PFSK-1 (cell line): ENCODE data around the gene RNU5D-1.

Experiments
- POLR2AphosphoS5 ChIP-seq: IDR thresholded peaks from 2 replicates; pipeline ENCODE4 v1.6.1; 2012; ENCODE audit warnings: low read depth, mild to moderate bottlenecking, control low read depth, low read length, moderate library complexity
- SIN3A ChIP-seq: IDR thresholded peaks from 2 replicates; pipeline ENCODE4 v1.6.1; 2012; ENCODE audit warnings: mild to moderate bottlenecking, low read length, moderate library complexity, borderline replicate concordance; ENCODE audit not compliant: insufficient read depth
- TAF1 ChIP-seq: IDR thresholded peaks from 2 replicates; pipeline ENCODE4 v1.6.1; 2012; ENCODE audit warnings: low read length, control low read depth, borderline replicate concordance; ENCODE audit not compliant: insufficient read depth
- TF ChIP-seq, protein P1 (sequence below), 2 experiments: IDR thresholded peaks; 2 replicates each; pipeline versions ENCODE4 v1.6.1 to v1.8.0; 2011 to 2012; ENCODE audit warnings: low read depth in 2 of 2, low read length in 2 of 2, control low read depth in 1 of 2, inconsistent platforms in 1 of 2, mild to moderate bottlenecking in 1 of 2, moderate library complexity in 1 of 2; ENCODE audit not compliant: insufficient read depth in 1 of 2

DNA sequence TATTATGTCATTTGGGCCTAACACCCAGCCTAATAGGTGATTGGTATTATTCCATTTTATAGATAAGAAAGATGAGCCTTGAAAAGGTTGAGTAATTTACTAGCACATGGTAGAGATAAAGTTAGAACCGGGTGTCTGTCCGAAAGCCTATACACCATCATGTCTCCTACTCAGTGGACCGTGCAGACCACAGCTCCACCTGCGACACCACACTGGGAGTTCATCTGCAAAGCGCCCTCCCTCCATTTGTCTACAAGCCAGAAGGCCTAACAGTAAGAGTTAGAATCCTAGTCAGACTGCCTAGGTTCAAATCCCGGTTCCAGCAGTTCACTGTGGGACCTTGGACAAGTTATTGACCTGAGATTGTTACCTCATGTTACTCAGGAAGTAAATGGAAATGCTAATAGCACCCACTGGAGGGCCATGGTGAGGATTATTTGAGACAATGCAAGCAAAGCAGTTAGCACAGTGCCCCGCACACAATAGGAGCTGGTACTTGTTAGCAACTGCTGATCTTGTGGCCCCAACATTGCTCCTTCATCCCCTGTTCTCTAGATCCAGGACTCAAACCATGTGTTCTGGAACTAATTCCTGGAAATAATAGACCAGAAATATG, 36.0 kb downstream of the RNU5D-1 start:
- TF ChIP-seq POLR2AphosphoS5 (no peak), TAF1 (no peak), SIN3A (no peak)
- TF ChIP-seq, protein P1, sequence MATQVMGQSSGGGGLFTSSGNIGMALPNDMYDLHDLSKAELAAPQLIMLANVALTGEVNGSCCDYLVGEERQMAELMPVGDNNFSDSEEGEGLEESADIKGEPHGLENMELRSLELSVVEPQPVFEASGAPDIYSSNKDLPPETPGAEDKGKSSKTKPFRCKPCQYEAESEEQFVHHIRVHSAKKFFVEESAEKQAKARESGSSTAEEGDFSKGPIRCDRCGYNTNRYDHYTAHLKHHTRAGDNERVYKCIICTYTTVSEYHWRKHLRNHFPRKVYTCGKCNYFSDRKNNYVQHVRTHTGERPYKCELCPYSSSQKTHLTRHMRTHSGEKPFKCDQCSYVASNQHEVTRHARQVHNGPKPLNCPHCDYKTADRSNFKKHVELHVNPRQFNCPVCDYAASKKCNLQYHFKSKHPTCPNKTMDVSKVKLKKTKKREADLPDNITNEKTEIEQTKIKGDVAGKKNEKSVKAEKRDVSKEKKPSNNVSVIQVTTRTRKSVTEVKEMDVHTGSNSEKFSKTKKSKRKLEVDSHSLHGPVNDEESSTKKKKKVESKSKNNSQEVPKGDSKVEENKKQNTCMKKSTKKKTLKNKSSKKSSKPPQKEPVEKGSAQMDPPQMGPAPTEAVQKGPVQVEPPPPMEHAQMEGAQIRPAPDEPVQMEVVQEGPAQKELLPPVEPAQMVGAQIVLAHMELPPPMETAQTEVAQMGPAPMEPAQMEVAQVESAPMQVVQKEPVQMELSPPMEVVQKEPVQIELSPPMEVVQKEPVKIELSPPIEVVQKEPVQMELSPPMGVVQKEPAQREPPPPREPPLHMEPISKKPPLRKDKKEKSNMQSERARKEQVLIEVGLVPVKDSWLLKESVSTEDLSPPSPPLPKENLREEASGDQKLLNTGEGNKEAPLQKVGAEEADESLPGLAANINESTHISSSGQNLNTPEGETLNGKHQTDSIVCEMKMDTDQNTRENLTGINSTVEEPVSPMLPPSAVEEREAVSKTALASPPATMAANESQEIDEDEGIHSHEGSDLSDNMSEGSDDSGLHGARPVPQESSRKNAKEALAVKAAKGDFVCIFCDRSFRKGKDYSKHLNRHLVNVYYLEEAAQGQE (IDR thresholded peaks at IDR 0.05; ENCODE audit: insufficient read depth in 1 of 2, low read depth in 2 of 2, low read length in 2 of 2) = no peak
